PC-3 (cell line): Measurements from ENCODE around the gene RAB3C. TPM values are rescaled to one million over a fixed set of nuclear protein-coding genes. Genes with fewer than 3 reads are reported as not detected.
"Not testable (repeated sequence)": the region's sequence is repeated elsewhere in the genome, so short reads cannot be mapped to it uniquely, and the experiment has no call there.

Experiments used
- ATAC-seq: fragments of 200-7000 bp; cut with Tn5 transposase; 2 replicates; pipeline ENCODE4 v1.9.1; 2020; ENCODE audit warnings: mild to moderate bottlenecking, moderate library complexity
- BruUV-seq: library from RNA; stranded (reverse); fragments of 400-500 nt; replicated peaks from 2 replicates; lab custom pipeline; 2021; lab: Mats Ljungman, UMichigan
- CTCF ChIA-PET: fragments of 300-600 bp; sonication (Branson Sonifier 250); formaldehyde crosslinking; loops from one replicate; lab custom pipeline; 2022; ENCODE audit warnings: antibody characterized with exemption; lab: Charles Lee
- POLR2A ChIA-PET: fragments of 300-600 bp; sonication (Branson Sonifier 250); formaldehyde crosslinking; loops from one replicate; lab custom pipeline; 2022; ENCODE audit warnings: antibody characterized with exemption; ENCODE audit not compliant: unreplicated experiment; lab: Charles Lee
- DNase-seq: peaks from one replicate; pipeline ENCODE4 v3.0.0-alpha.2; 2015
- H2AFZ ChIP-seq: fragments of 300-600 bp; sonication (generic); 2 replicates; pipeline ENCODE4 v1.6.0; 2016; ENCODE audit warnings: antibody characterized with exemption, low read length
- H3F3A ChIP-seq: fragments of 300-600 bp; sonication (generic); one replicate; pipeline ENCODE4 v1.6.0; 2017; ENCODE audit warnings: antibody characterized with exemption, low read length, control low read depth, mild to moderate bottlenecking; ENCODE audit not compliant: unreplicated experiment
- H3K27ac ChIP-seq: fragments of 300-600 bp; sonication (generic); 2 replicates; pipeline ENCODE4 v1.5.1; 2016; ENCODE audit warnings: mild to moderate bottlenecking, low read length
- H3K27me3 ChIP-seq: fragments of 300-600 bp; sonication (generic); 2 replicates; pipeline ENCODE4 v1.6.1; 2016; ENCODE audit warnings: low read length, mixed read lengths
- H3K36me3 ChIP-seq: fragments of 300-600 bp; sonication (generic); 2 replicates; pipeline ENCODE4 v1.6.1; 2016; ENCODE audit warnings: low read depth, mixed run types, low read length, mixed read lengths
- H3K4me1 ChIP-seq: fragments of 300-600 bp; sonication (generic); 2 replicates; pipeline ENCODE4 v1.5.1; 2016; ENCODE audit warnings: low read length; ENCODE audit not compliant: insufficient read depth
- H3K4me2 ChIP-seq: fragments of 300-600 bp; sonication (generic); 2 replicates; pipeline ENCODE4 v1.6.0; 2016; ENCODE audit warnings: low read length
- H3K4me3 ChIP-seq: fragments of 300-600 bp; sonication (generic); 2 replicates; pipeline ENCODE4 v1.5.1; 2016; ENCODE audit warnings: mild to moderate bottlenecking, low read length, mixed read lengths
- H3K79me2 ChIP-seq: fragments of 300-600 bp; sonication (generic); 2 replicates; pipeline ENCODE4 v1.6.1; 2017; ENCODE audit warnings: low read length, mixed read lengths
- H3K9ac ChIP-seq: fragments of 300-600 bp; sonication (generic); 2 replicates; pipeline ENCODE4 v1.6.0; 2016; ENCODE audit warnings: mild to moderate bottlenecking, low read length
- H3K9me2 ChIP-seq: fragments of 300-600 bp; sonication (generic); replicated peaks from 2 replicates; pipeline ENCODE4 v1.6.1; 2016; ENCODE audit warnings: mixed run types, low read length, mixed read lengths
- H3K9me3 ChIP-seq: fragments of 300-600 bp; sonication (generic); 2 replicates; pipeline ENCODE4 v1.6.1; 2016; ENCODE audit warnings: low read length, mixed read lengths
- H4K20me1 ChIP-seq: fragments of 300-600 bp; sonication (generic); 2 replicates; pipeline ENCODE4 v1.6.1; 2016; ENCODE audit warnings: low read length, mixed read lengths
- CTCF ChIP-seq: fragments of 300-600 bp; sonication (generic); conservative IDR thresholded peaks from 2 replicates; pipeline ENCODE4 v1.5.1; 2017; ENCODE audit warnings: antibody characterized with exemption, low read depth, mild to moderate bottlenecking, low read length
- EZH2 ChIP-seq: fragments of 300-600 bp; sonication (generic); IDR thresholded peaks from one replicate; pipeline ENCODE4 v1.6.1; 2017; ENCODE audit warnings: antibody characterized with exemption, mild to moderate bottlenecking, low read length; ENCODE audit not compliant: unreplicated experiment
- EZH2phosphoT487 ChIP-seq: fragments of 300-600 bp; sonication (generic); IDR thresholded peaks from 2 replicates; pipeline ENCODE4 v1.6.1; 2018; ENCODE audit warnings: mild to moderate bottlenecking, antibody characterized with exemption, low read length, borderline replicate concordance
- intact Hi-C: fragments of 100-400 bp; cut with micrococcal nuclease; formaldehyde crosslinking; loops from 2 replicates; pipeline ENCODE4 v1.9.0; 2023
- total RNA-seq: library from RNA; depleted of rRNA; stranded (reverse); fragments of >200 nt; gene quantifications from 2 replicates; pipeline ENCODE4 v1.2.3, GENCODE V29; 2014

Gene RAB3C
- total RNA-seq, 1 experiment from 2014 or later = not detected

- no peak for DNase-seq
- no peaks in the 10 kb centered on the region for H3K4me1 ChIP-seq
- intact Hi-C loops = no loop called here
- H3K9me2 ChIP-seq = no peaks in the 10 kb centered on the region
- H3K9ac ChIP-seq = no peak overlapping the region
- TF ChIP-seq EZH2 (no peak), CTCF (no peak), EZH2phosphoT487 (no peak)
- POLR2A ChIA-PET = no interaction called here
- CTCF ChIA-PET = no interaction called here
- H3K4me3 ChIP-seq = no peak overlapping the region
- 0 out of 2 replicates have a peak, but pooled peaks cover 20% of the 10 kb centered on the region for H3K27me3 ChIP-seq
- H3K36me3 ChIP-seq = no peaks in the 10 kb centered on the region
- no peaks in the 10 kb centered on the region for H4K20me1 ChIP-seq
- H2AFZ ChIP-seq = no peak overlapping the region
- no peak for ATAC-seq
- H3K4me2 ChIP-seq = no peak overlapping the region
- H3F3A ChIP-seq = no peaks in the 10 kb centered on the region
- H3K79me2 ChIP-seq = no peaks in the 10 kb centered on the region
- BruUV-seq = no TSS peak
- no peak overlapping the region for H3K27ac ChIP-seq
- H3K9me3 ChIP-seq = no peaks in the 10 kb centered on the region
Measured at GRCh38 chr5:58545912-58546311, 37.0 kb upstream of the RAB3C start.

GRCh38 chr5:58548068-58548467 is 34.8 kb upstream of the RAB3C start:
- CTCF ChIA-PET = no interaction called here
- no peak overlapping the region for H2AFZ ChIP-seq
- no peak overlapping the region for H3K27ac ChIP-seq
- H3K27me3 ChIP-seq = 0 out of 2 replicates have a peak, but pooled peaks cover 20% of the 10 kb centered on the region
- H3K4me3 ChIP-seq = no peak overlapping the region
- no peaks in the 10 kb centered on the region for H3K9me2 ChIP-seq
- intact Hi-C loops = no loop called here
- POLR2A ChIA-PET = no interaction called here
- no peaks in the 10 kb centered on the region for H3K9me3 ChIP-seq
- ATAC-seq = no peak
- H3K36me3 ChIP-seq = no peaks in the 10 kb centered on the region
- no peak for TF ChIP-seq CTCF
- no peak overlapping the region for H3K4me2 ChIP-seq
- H3F3A ChIP-seq = no peaks in the 10 kb centered on the region
- no peak overlapping the region for H3K9ac ChIP-seq
- DNase-seq = no peak
- no peaks in the 10 kb centered on the region for H3K4me1 ChIP-seq
- no peaks in the 10 kb centered on the region for H3K79me2 ChIP-seq
- no TSS peak for BruUV-seq
- H4K20me1 ChIP-seq = no peaks in the 10 kb centered on the region

GRCh38 chr5:58551492-58551891 is 31.4 kb upstream of the RAB3C start:
- H3K9ac ChIP-seq = no peak overlapping the region
- no peak overlapping the region for H3K27ac ChIP-seq
- 0 out of 2 replicates have a peak, but pooled peaks cover 17% of the 10 kb centered on the region for H3K27me3 ChIP-seq
- POLR2A ChIA-PET = no interaction called here
- no peak for ATAC-seq
- no peak overlapping the region for H3K4me2 ChIP-seq
- H4K20me1 ChIP-seq = no peaks in the 10 kb centered on the region
- no peaks in the 10 kb centered on the region for H3F3A ChIP-seq
- no TSS peak for BruUV-seq
- no peaks in the 10 kb centered on the region for H3K9me2 ChIP-seq
- H3K9me3 ChIP-seq = no peaks in the 10 kb centered on the region
- no peak overlapping the region for H2AFZ ChIP-seq
- DNase-seq = no peak
- intact Hi-C loops = no loop called here
- no peak overlapping the region for H3K4me3 ChIP-seq
- H3K79me2 ChIP-seq = no peaks in the 10 kb centered on the region
- no peaks in the 10 kb centered on the region for H3K4me1 ChIP-seq
- no peak for TF ChIP-seq CTCF
- no peak for TF ChIP-seq EZH2phosphoT487
- no peak for TF ChIP-seq EZH2
- no peaks in the 10 kb centered on the region for H3K36me3 ChIP-seq
- CTCF ChIA-PET = no interaction called here

- H3K27ac ChIP-seq, H3K4me3 ChIP-seq, H3K27me3 ChIP-seq, DNase-seq, H3K36me3 ChIP-seq, H2AFZ ChIP-seq, CTCF ChIA-PET, intact Hi-C loops, H3K4me1 ChIP-seq, H3K9ac ChIP-seq, H3K4me2 ChIP-seq, H3F3A ChIP-seq, H3K9me2 ChIP-seq, ATAC-seq, POLR2A ChIA-PET, H3K9me3 ChIP-seq, H4K20me1 ChIP-seq, BruUV-seq, H3K79me2 ChIP-seq: not testable (repeated sequence)
Measured at GRCh38 chr5:58557665-58558338, 25.1 kb upstream of the RAB3C start.
